ENCODE data around the gene COL4A1.

COL4A1 gene

DNA sequence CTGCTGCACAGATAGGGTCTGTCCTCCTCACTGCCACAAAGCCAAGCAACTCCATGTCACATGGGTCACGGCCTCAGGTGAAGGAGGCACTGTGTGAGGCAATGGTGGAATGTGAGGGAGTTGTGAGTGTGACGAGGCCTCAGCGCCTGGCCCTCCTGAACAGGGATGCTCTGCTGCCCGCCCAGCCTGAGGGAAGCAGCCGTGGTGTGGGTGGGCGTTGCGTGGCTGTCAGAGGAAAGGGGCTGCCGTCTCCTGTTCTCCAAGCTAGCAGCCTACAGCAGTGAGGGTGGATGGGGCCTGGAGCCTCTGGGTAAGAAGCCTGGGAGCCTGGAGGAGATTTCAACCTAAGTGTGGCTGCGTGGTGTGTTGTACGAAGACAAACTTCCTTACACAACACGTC, 125.0 kb downstream of the COL4A1 start:
- DNase-seq, result no peak

GRCh38 chr13:110179857-110180147, 127.2 kb downstream of the COL4A1 start:
- no peak for DNase-seq

GRCh38 chr13:110179116-110179856, 127.7 kb downstream of the COL4A1 start:
- no peak for DNase-seq

DNA sequence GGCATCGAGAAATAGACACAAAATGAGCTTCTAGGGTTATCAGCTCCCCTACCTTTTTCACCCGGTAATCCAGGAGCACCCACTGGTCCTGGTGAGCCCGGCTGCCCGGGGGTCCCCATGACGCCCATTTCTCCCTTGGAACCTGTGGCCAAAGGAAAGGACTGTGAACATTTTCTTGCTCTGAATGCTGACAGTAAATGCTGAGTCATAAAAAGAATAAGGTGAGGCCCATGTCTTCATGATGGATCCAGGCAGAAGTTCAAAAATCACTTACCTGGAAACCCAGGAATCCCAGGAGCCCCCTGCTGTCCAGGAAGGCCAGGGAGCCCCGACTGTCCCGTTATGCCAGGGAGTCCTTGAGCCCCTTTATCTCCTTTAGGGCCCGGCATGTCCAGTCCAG, 129.2 kb downstream of the COL4A1 start:
- no peak for DNase-seq

- no peak for DNase-seq
Measured at GRCh38 chr13:110176431-110176830, 130.5 kb downstream of the COL4A1 start.

- DNase-seq, result no peak
Measured at GRCh38 chr13:110173247-110173818, 133.6 kb downstream of the COL4A1 start.

DNA sequence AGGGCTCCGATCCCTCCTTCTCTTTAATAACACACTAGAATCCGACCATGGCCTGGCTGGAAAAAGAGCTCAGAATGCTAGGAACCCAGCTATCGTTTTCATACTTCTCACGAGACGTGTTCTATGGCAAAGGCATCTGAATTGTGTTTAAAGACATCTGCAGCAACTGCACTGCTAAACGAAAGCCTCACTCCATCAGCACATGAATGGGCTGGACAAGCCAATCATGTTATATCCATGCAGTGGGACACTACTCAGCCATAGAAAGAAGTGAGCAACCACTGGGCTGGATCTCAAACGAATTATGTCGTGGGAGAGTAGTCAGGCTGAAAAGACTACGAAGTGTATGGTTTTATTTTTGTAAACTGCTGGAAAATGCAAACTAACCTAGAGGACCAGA, 136.1 kb downstream of the COL4A1 start:
- no peak for DNase-seq

GRCh38 chr13:110170020-110170790, 136.8 kb downstream of the COL4A1 start:
- no peak for DNase-seq

DNA sequence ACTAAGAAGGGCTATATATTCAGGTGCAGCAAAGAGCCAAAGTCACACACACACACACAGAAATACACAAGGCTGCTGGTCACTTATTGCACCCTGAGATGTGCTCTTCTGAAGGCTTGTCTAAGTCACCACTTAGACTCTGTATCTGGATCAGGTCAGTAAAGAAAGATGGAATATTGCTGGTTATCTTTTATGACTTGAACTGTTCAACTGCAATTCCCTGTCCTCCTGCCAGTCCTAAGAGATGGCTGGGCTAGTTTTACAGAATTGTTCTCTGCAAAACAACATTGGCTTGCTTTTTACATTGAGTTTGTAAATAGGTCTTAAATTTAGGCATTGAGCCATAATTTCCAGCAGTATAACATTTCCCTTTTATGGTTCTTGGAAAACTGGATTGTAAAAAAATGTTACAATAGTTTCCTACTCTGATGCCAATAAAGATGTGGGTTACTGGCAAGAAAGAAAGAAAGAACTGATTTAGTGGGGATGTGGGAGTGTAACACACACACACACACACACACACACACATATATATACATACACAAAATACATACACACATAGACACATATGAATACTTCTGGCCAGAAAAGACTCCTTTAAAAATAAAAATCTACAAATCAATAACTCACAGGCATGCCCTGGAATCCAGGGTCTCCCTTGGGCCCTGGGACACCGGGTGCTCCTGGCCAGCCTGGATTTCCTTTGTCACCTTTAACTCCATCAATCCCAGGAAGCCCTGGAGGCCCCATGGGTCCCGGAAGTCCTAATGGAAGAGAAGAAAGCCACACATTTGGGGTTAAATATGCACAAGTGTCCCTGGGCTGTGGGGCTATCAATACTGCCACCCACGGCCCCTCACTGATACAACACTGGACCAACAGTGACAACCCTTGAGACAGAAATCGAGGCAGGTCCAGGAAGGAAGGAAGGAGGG, 137.7 kb downstream of the COL4A1 start:
- DNase-seq, result no peak

- no peak for DNase-seq
Measured at GRCh38 chr13:110166598-110166997, 140.4 kb downstream of the COL4A1 start.

DNA sequence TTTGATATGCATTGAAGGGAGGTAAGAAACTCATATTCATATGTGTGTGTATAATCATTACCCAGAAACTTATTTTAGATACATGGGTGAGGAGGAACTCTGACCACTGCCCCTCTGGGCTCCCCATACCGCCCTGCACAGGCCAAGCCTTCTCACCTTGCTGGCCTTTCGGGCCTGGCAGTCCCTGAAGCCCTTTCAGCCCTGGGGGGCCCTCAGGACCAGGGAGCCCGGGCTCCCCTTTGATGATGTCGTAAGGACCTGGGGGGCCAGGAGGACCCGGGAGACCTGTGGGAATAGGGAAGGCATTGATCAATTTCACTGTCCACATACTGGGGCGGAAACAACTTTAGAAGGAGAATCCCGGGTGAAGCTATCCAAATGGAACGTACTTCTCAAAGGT, 142.3 kb downstream of the COL4A1 start:
- no peak for DNase-seq

- no peak for DNase-seq
Measured at GRCh38 chr13:110162866-110163658, 143.9 kb downstream of the COL4A1 start.

- no peak for DNase-seq
Measured at GRCh38 chr13:110162053-110162452, 144.9 kb downstream of the COL4A1 start.

DNA sequence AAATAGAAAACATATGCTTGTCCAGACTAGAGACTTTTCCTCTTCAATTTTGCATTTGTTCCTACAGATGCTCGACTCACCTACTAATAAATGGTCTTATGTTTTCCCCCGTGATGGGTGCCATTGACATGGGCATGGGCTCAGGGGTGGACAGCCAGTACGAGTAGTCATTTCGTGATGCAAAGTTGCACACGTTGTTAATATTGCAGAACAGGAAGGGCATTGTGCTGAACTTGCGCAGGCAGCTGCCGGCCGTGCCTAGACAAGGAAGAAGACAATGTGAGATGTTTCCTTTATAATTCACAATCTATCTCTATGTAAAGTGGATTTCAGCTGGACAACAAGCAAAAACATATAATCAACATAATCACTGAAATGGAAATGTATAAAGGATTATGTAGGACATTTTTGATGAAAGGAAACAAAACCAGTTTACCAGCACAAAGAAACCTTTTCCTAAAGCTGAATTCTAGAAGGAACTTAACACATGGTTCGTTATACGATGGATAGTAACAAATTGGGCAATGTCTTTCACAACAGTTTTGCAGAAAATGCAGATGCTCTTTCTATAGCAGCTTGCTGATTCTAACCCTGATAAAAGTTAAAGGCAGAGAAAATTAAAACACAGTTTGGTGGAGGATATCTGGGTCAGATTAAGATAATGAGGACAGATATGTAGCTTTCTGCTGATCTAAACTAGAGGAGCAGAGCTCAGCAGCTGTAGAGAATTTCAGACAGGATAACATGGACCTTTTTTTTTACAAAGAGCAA, 145.7 kb downstream of the COL4A1 start:
- DNase-seq, result no peak

GRCh38 chr13:110158226-110158625, 148.7 kb downstream of the COL4A1 start:
- DNase-seq, result no peak

- DNase-seq, result no peak
Measured at GRCh38 chr13:110157718-110158117, 149.2 kb downstream of the COL4A1 start.

DNA sequence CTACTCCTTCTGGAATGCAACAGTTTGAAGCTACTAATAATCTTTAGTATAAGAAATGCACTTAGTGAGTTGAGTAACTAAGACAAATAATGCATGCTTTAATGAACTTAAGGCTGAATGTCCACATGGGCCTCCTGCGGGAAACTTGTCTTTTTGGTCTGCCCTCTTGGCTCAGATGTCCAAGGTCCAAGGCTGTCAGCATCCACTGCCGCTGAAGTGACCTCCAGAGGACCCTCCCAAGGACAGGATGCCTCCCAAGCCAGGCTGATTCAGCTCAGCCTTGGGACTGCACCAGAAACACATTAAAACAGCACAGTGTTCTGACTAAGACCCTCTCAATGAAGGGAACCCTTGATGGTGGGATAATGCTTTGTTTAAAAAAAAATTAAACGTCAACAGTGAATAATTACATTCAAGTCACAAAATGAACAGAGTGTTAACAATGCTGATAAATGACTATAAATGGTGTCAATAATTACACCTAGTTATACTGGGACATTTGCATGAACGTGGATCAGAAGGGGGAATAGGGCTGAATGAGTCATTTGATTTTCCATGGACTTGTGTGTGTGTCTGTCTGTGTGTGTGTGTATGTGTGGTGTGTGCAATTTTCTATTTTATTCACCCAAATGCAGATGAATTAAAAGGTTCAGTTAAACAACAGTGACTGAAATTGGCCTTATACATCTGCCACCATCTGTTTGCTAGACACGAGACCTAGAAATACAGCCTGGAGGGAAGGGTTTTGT, 150.5 kb downstream of the COL4A1 start:
- no peak for DNase-seq

DNA sequence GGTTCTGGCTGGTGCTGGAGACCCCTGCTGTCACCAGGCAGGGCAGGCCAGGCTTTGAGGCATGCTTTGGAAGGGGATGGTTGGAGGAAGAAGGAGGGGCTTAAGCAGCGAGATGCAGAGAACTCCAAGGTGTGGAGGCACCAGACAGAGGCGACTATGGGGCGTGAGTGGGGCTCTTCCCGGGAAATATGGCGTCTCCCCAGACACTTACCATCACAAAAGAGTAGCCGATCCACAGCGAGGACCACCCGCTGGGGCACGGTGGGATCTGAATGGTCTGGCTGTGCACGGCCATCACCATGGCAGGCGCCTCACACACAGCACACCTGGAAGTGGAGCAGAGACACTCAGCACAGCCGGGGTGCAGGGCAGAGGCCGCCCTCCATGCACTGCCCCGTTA, 151.9 kb downstream of the COL4A1 start:
- no peak for DNase-seq

GRCh38 chr13:110154410-110154933, 152.5 kb downstream of the COL4A1 start:
- DNase-seq, result no peak

- no peak for DNase-seq
Measured at GRCh38 chr13:110152351-110152750, 154.6 kb downstream of the COL4A1 start.

DNA sequence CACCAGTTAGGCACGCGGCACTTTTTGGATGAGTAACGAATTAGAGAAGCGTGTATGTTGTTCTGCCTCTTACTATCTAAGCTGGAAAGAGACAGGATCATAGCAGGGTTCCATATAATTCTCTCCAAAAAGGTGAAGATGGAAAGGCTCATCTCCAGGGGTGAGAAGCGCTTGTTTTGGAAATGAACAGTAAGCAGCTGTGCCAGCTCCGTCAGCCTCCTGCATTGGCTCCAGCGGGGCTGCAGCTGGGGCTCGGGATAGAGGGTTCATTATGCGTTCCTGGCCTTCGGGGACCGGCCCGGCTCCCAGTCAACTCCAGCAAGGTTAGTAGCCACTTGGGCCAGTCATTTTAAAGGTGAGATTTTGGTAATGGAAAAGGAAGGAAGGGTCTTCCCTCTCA, 155.5 kb downstream of the COL4A1 start:
- DNase-seq, result no peak

Measured in NCI-H510A (cell line).